B cell (primary cell): ENCODE results near the gene EYS.

Experiments
- CTCF ChIP-seq: fragments of 200-600 bp; IDR thresholded peaks from one replicate; pipeline ENCODE4 v1.8.0; 2022; ENCODE audit warnings: antibody characterized with exemption, mild to moderate bottlenecking
- EZH2 ChIP-seq: IDR thresholded peaks from 2 replicates; pipeline ENCODE4 v1.6.1; 2012; ENCODE audit warnings: borderline replicate concordance, low read depth, mild to moderate bottlenecking, moderate library complexity, low read length; ENCODE audit not compliant: insufficient read depth, poor library complexity, severe bottlenecking

DNA sequence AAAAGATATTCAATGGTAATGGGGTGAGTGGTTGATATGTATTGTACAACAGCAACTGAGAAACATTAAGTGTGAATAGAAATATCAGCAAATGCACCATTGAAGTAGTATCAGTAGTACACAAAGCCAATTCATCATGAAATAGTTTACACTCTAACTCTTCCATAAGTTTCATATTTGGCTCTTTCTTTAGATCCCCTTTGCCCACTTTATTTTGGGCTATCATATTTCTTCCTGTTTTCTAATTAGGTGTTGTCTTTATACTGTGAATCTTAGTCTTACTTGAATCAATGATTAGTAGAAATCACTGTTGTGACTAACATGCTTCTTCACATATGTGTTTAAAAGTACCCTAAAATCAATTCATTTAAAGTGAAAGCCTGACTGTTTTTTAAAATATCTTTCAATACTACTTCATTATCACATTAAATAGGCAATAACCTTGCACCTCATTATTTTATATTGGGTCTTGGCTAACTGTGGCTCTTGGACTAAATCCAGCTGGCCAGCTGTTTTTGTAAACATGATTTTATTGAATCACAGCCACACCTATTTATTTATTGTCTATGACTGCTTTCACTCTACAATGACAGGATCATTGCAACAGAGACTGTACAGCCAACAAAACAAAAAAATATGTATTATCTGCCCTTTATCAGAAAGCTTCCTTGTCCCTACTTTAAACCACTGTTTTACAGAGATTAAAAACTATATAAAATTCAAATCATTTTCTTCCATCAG lies 38.9 kb downstream of the EYS start:
- TF ChIP-seq CTCF (no peak), EZH2 (no peak)
